ENCODE results near the gene SPRED1. TPM values are rescaled to one million over a fixed set of nuclear protein-coding genes. Genes with fewer than 3 reads are reported as not detected.
"Not testable (repeated sequence)": the region's sequence is repeated elsewhere in the genome, so short reads cannot be mapped to it uniquely, and the experiment has no call there.

Gene SPRED1
- total RNA-seq, 1 donor from 2014 or later, result 0.44 TPM

DNA sequence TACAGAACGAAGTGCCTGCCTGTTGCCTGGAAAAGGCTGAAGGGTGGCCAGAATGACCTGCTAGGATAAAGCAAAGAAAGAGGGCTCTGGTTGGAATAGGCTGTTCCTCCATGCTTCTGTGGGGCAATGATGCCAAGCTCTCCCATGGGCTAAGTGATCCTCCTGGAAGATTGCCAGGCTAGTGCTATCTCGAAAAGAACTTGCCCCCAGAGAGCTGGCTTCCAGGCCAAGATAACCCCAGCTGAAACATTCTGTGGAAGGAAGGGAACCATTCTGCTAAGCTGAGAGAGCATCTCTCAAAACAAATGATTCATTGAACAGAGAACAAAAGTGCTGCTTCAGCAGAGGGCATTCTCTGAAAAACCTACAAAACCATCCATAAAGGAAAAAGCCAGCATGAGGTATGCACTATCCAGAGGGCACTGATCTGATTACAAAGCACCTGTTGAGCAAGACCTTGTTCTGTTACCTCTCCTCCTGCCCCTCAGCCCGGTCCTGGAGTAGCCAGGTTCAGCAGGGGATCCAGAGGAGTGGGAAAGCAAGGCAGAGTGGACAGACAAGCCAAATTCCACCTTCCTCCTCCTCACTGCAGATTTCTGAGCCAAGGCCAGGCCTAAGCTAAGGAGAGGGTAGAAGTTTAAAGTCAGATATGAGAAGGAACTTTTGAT lies 31.9 kb upstream of the SPRED1 start:
- Mint-ChIP-seq H3K27ac (no peak overlapping the region), H3K4me3 (no peak overlapping the region), H3K36me3 (ENCODE audit: low read depth) (no peaks in the 10 kb centered on the region), H3K4me1 (no peaks in the 10 kb centered on the region), H3K9me3 (no peaks in the 10 kb centered on the region), H3K27me3 (peaks cover 13% of the 10 kb centered on the region)
- no peak for DNase-seq
- intact Hi-C loops (cut with micrococcal nuclease), result no loop called here

DNA sequence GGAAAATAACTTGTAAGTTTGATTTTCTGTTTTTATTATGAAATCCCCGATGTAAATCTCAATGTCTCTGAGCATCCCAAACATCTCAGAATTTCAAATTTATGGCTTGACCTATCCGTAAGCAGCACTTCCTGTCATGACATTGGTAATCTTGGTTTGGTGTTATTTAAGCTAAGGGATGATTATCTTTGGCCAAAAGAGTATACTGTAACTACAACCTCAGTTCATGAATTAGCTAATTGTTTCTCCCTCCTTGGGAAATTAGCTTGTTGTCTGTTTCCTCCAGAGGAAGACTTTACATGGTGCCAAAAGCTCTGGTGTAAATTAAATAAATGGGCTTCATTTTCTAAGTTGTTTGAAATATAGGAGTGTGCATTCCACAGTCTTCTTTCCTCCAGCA lies 28.1 kb upstream of the SPRED1 start:
- DNase-seq, result no peak
- peaks cover 7% of the 10 kb centered on the region for H3K27me3 Mint-ChIP-seq
- H3K4me3 Mint-ChIP-seq, result no peak overlapping the region
- no peak overlapping the region for H3K27ac Mint-ChIP-seq
- intact Hi-C loops (cut with micrococcal nuclease), result no loop called here
- H3K4me1 Mint-ChIP-seq, result no peaks in the 10 kb centered on the region
- H3K36me3 Mint-ChIP-seq (ENCODE audit: low read depth), result no peaks in the 10 kb centered on the region
- no peaks in the 10 kb centered on the region for H3K9me3 Mint-ChIP-seq

DNA sequence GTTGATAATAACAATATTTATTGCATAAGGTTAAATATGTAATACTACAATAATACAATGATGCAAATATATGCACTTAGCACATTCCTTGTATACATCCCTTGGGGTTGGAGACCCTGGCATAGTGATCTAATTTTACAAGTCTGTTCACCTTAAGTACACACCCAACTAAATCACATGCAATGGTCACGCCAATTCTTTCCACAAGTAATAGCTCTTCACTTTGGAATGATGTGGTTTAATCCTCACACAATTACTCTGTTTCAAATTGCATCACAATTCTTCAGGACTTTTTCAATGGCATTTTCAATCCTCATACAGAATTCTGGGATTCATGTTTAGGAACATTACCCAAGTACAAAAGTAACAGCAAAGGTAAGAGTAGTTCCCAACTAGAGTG lies 27.3 kb upstream of the SPRED1 start:
- intact Hi-C loops (cut with micrococcal nuclease), result no loop called here
- Mint-ChIP-seq H3K27ac (no peak overlapping the region), H3K4me1 (no peaks in the 10 kb centered on the region), H3K9me3 (no peaks in the 10 kb centered on the region), H3K4me3 (no peak overlapping the region), H3K36me3 (ENCODE audit: low read depth) (no peaks in the 10 kb centered on the region), H3K27me3 (peaks cover 8% of the 10 kb centered on the region)
- no peak for DNase-seq

DNA sequence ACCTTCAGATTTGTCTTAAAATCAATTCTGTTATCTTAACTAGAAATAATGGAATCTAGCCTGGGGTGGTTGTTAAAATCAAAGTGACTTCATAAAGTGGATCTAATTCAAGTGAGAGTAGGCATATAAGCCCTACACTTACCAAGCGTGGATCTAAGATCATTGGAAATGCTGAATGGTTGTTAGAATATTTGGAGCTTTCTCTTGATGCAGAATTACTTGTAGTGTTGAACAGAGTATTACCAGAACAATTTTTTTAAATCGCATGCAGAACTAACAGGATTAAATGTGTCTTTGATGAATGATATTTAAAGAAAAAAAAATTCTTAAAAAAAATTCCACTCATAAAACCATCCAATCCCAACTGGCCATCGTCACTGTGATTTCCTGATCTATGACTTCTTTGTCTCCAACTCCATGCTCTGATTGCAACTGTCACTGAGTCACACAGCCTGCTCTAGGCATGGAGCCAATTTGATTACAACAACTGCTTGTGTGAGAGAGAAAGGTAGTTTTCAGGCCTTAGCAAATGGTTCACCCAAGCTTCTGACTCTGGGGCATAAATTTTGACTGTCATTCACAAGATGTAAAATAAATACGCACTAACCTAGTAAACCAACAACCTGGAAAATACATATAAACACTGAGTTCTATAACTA lies 25.9 kb upstream of the SPRED1 start:
- Mint-ChIP-seq H3K36me3 (ENCODE audit: low read depth) (no peaks in the 10 kb centered on the region), H3K4me1 (no peaks in the 10 kb centered on the region), H3K4me3 (no peak overlapping the region), H3K9me3 (no peaks in the 10 kb centered on the region), H3K27ac (no peak overlapping the region), H3K27me3 (peaks cover 8% of the 10 kb centered on the region)
- no peak for DNase-seq
- intact Hi-C loops (cut with micrococcal nuclease), result no loop called here

DNA sequence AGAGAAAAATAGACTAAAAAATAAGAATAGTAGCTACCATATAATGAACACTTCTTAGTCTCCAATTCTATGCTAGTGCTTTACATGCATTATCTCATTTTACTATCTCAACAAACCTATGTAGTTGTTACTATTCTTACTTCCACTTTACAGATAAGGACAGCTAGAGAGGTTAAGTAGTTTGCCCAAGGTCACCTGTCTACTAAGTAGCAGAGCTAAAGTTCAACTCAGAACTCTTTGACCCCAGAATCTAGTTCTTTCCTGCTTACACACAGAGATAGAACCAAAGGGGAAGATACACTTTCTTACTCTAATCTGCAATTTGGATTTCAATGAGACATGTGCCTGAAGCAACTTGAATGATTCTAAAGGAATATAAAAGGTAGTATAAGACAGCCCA lies 24.7 kb upstream of the SPRED1 start:
- DNase-seq, result no peak
- no peak overlapping the region for H3K27ac Mint-ChIP-seq
- H3K4me3 Mint-ChIP-seq, result no peak overlapping the region
- H3K27me3 Mint-ChIP-seq, result peaks cover 8% of the 10 kb centered on the region
- no peaks in the 10 kb centered on the region for H3K4me1 Mint-ChIP-seq
- intact Hi-C loops (cut with micrococcal nuclease), result no loop called here
- no peaks in the 10 kb centered on the region for H3K9me3 Mint-ChIP-seq
- H3K36me3 Mint-ChIP-seq (ENCODE audit: low read depth), result no peaks in the 10 kb centered on the region

DNA sequence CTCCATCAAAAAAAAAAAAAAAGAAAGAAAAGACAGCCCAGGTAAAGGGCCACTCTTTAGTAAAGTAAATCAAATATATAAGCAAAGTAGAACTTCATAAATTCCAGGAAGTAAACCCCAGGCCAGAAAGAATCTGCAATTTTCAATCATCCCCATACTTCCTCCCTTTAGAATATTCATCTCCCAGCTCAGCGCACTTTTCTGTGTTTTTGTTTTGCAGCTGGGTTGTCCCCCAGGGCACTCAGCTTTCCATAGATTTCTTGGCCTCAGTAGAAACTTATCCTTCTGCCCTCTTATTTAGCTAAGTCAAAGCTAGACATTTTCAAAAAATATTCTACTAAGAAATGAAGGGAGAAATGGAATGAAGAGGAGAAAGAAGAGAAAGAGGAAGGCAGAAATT lies 24.0 kb upstream of the SPRED1 start:
- no peak for DNase-seq
- H3K4me3 Mint-ChIP-seq, result no peak overlapping the region
- intact Hi-C loops (cut with micrococcal nuclease), result no loop called here
- H3K27ac Mint-ChIP-seq, result no peak overlapping the region
- peaks cover 8% of the 10 kb centered on the region for H3K27me3 Mint-ChIP-seq
- H3K9me3 Mint-ChIP-seq, result no peaks in the 10 kb centered on the region
- H3K36me3 Mint-ChIP-seq (ENCODE audit: low read depth), result no peaks in the 10 kb centered on the region
- H3K4me1 Mint-ChIP-seq, result no peaks in the 10 kb centered on the region

DNA sequence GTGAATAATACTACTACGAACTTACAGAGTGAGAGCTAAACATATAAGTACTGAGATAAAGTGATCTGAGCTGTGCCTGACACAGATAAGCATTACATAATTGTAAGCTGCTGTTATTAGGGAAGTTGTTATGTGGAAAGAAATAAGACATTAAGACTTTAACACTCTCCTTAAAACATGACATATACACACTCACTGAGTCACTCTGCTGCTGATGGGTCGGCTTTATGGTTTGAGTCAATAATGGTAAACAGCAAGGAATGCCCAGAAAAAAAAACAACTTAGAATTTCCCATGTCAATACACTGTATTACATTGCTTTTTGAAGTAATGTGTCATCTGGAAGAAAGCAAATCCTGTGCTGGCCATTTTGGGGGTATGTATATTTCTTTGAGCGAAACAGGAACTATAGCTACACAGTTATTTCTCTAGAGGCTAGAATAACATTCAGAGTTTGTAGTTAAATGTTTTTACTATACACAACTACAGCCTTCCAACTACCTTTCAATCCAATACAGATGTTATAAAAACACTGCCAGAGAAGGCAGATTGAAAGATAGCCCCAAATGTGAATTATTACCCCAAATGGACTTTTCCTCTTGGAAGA lies 22.8 kb upstream of the SPRED1 start:
- no peaks in the 10 kb centered on the region for H3K9me3 Mint-ChIP-seq
- intact Hi-C loops (cut with micrococcal nuclease), result no loop called here
- H3K4me1 Mint-ChIP-seq, result no peaks in the 10 kb centered on the region
- no peaks in the 10 kb centered on the region for H3K36me3 Mint-ChIP-seq (ENCODE audit: low read depth)
- peaks cover 8% of the 10 kb centered on the region for H3K27me3 Mint-ChIP-seq
- no peak overlapping the region for H3K27ac Mint-ChIP-seq
- no peak for DNase-seq
- H3K4me3 Mint-ChIP-seq, result no peak overlapping the region

DNA sequence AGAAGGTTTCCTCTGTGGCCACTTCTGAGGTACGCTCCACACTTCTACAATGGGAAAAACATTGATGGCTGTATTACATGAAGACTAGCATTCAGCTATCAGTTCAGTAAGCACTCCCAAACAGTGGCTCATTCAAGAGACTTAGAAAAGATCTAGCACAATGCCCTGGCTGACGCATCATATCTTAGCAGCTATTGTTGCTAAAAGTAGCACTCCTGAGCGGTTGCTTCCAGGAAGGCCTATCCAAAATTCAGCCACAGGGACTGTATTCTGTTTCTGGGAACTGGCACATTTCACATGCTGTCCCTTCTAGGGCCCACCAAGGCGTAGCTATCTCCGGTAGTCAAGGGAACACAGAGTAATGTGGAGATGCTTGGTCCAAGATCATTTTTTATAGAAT lies 21.2 kb upstream of the SPRED1 start:
- Mint-ChIP-seq H3K9me3 (no peaks in the 10 kb centered on the region), H3K4me1 (no peaks in the 10 kb centered on the region)
- intact Hi-C loops (cut with micrococcal nuclease), result no loop called here

DNA sequence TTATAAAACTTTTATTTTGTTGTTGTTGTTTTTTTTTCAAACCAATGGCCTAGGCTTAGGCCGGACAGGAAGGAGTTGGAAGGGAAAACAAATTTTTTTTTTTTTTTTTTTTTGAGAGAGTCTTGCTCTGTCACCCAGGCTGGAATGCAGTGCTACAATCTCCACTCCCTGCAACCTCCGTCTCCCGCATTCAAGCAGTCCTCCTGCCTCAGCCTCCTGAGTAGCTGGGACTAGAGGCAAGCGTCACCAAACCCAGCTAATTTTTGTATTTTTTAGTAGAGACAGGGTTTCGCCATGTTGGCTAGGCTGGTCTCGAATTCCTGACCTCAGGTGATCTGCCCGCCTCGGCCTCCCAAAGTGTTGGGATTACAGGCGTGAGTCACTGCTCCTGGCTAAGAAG lies 15.6 kb upstream of the SPRED1 start:
- H3K27ac Mint-ChIP-seq; H3K36me3 Mint-ChIP-seq (ENCODE audit: low read depth); H3K4me1 Mint-ChIP-seq; intact Hi-C loops (cut with micrococcal nuclease); DNase-seq; H3K4me3 Mint-ChIP-seq; H3K27me3 Mint-ChIP-seq; H3K9me3 Mint-ChIP-seq: not testable (repeated sequence)

More for the DNA sequence above, 21.2 kb upstream of the SPRED1 start:
- H3K27me3 Mint-ChIP-seq, result peaks cover 7% of the 10 kb centered on the region
- no peak for DNase-seq
- H3K27ac Mint-ChIP-seq, result no peak overlapping the region
- no peak overlapping the region for H3K4me3 Mint-ChIP-seq
- no peaks in the 10 kb centered on the region for H3K36me3 Mint-ChIP-seq (ENCODE audit: low read depth)

DNA sequence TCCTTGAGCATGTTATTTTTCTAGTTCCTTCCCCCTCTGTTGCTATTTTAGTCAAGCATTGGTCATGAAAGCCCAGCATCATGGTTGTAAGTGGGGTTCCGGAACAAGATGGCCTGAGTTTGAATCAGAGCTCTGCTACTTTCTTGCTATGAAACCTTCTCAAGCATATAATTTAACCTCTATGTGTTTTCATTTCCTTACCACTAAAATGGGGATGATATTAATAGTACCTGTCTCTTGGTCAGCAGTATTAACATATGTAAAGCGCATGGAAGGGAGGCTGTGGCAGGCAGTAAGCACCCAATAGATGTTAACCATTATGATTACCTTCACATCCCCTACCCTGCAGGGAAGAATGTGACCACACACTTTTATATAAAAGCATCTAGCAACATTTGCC lies 14.3 kb upstream of the SPRED1 start:
- DNase-seq, result no peak
- Mint-ChIP-seq H3K36me3 (ENCODE audit: low read depth) (no peaks in the 10 kb centered on the region), H3K9me3 (no peaks in the 10 kb centered on the region), H3K27me3 (peaks cover 12% of the 10 kb centered on the region), H3K27ac (no peak overlapping the region), H3K4me1 (no peaks in the 10 kb centered on the region), H3K4me3 (no peak overlapping the region)
- intact Hi-C loops (cut with micrococcal nuclease), result no loop called here

DNA sequence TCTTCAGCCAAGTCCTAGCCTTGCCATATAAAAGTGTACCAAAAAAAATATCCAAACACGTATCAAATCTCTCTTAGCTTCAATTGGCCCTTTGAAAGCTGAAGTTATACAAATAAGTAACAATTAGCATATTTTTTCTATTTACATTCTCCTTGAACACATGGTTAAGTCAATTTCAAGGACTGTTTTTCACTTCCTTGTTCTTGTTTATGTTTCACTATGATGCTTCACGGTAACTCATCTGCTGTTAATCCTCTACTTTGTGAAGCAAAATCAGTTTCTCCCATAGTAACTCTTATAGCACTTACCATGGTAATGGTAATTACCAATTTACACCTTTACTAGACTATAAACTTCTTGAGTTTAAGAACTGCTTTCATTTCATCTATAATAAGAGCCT lies 10.6 kb upstream of the SPRED1 start:
- intact Hi-C loops (cut with micrococcal nuclease), result no loop called here
- no peaks in the 10 kb centered on the region for H3K9me3 Mint-ChIP-seq
- H3K4me3 Mint-ChIP-seq, result no peak overlapping the region
- peaks cover 22% of the 10 kb centered on the region for H3K27me3 Mint-ChIP-seq
- H3K4me1 Mint-ChIP-seq, result no peaks in the 10 kb centered on the region
- no peak for DNase-seq
- H3K36me3 Mint-ChIP-seq (ENCODE audit: low read depth), result no peaks in the 10 kb centered on the region
- H3K27ac Mint-ChIP-seq, result no peak overlapping the region

DNA sequence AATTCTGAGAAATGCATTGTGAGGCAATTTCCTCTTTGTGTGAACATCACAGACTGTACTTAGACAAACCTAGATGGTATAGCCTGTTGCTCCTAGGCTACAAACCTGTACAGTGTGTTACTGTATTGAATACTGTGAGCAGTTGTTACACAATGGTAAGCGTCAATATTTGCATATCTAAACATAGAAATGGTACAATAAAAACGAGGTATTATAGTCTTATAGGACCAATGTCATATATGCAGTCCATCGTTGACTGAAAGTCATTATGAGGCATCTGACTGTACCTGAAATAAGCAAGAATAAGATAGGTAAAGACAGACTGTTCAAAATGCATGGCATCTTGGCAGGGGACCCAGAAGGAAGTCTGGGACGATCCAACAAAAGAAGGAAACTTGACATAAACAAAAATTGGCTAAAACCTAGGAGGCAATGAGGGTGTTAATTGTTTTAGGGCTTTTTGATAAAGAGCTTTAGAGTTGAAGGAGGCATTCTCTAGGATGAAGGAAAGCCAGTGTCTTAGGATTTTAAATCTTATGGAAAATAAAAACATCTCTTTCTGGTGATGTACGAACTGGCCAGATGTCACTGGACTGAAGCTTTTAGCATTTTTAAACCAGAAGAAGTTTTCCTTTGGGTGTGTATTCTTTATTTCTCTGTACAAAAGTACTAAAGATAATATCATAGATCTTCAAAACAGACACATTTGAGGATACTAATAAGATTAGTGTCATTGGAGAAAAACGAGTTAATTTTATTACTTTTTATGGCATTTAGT lies 9.2 kb upstream of the SPRED1 start:
- intact Hi-C loops (cut with micrococcal nuclease), result no loop called here
- Mint-ChIP-seq H3K27me3 (peaks cover 26% of the 10 kb centered on the region), H3K4me3 (no peak overlapping the region), H3K9me3 (no peaks in the 10 kb centered on the region), H3K4me1 (no peaks in the 10 kb centered on the region), H3K36me3 (ENCODE audit: low read depth) (no peaks in the 10 kb centered on the region), H3K27ac (no peak overlapping the region)
- no peak for DNase-seq

DNA sequence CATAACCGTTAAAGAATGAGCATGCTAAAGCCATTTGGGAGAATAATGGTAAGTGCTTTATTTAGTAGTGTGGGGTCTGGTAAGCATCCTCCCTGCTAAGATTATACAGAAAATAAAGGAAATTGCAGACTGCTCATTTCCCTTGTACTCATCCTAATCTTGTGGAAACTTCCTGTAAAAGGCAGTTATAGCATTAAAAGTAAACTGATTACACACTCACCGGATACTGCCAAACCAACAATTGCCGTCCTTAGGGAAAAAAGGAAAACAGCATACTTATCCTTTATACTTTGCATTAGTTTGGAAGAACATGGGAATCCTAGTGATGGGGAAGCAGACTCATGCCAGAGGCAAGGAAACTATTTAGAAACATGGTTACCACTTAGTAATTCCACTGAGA lies 5.3 kb upstream of the SPRED1 start:
- H3K4me3 Mint-ChIP-seq, result no peak overlapping the region

DNA sequence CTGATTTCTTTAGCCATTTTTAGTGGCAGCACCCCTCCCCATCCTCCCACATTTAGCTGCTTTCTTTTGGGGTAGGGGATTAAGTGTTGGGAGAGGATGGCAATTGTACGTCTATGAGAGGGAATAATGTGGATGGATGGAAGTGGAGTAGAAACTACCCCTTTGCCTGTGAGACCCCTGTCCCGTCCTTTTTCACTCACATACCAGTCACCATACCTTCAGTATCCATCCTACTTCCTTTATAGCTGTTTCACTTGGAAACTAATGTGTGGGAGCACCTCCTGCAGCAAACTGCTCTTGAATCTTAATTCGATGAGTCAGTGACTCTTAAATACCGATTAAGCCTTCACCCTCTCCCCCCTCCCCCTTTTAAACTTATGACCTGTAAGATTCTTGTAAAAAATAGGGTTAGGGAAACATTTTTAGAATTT lies 730 bp downstream of the SPRED1 start:
- intact Hi-C loops (cut with micrococcal nuclease), result loop anchor here (10.0 kb wide), 1 partner anchor 179 kb away; no protein-coding TSS in a partner anchor
- peaks cover 20% of the 10 kb centered on the region for H3K4me1 Mint-ChIP-seq
- no peaks in the 10 kb centered on the region for H3K9me3 Mint-ChIP-seq
- no peak for DNase-seq
- H3K27me3 Mint-ChIP-seq, result peaks cover 63% of the 10 kb centered on the region
- H3K27ac Mint-ChIP-seq, result peak overlapping the region; percentile 18
- peak overlapping the region; percentile 82 for H3K4me3 Mint-ChIP-seq
- peaks cover 3% of the 10 kb centered on the region for H3K36me3 Mint-ChIP-seq (ENCODE audit: low read depth)

More for the DNA sequence above, 5.3 kb upstream of the SPRED1 start:
- no peaks in the 10 kb centered on the region for H3K36me3 Mint-ChIP-seq (ENCODE audit: low read depth)
- no peak for DNase-seq
- H3K4me1 Mint-ChIP-seq, result peaks cover 8% of the 10 kb centered on the region
- intact Hi-C loops (cut with micrococcal nuclease), result no loop called here
- H3K27ac Mint-ChIP-seq, result no peak overlapping the region
- H3K9me3 Mint-ChIP-seq, result no peaks in the 10 kb centered on the region
- H3K27me3 Mint-ChIP-seq, result peaks cover 52% of the 10 kb centered on the region
